UCSD-AML1 (cell line): Measurements from ENCODE around the gene PRMT7.

ENCODE experiments used
- DNase-seq: peaks from one replicate; lab custom pipeline; 2025; ENCODE audit not compliant: unreplicated experiment; lab: John Stamatoyannopoulos, UW

PRMT7 gene, protein sequence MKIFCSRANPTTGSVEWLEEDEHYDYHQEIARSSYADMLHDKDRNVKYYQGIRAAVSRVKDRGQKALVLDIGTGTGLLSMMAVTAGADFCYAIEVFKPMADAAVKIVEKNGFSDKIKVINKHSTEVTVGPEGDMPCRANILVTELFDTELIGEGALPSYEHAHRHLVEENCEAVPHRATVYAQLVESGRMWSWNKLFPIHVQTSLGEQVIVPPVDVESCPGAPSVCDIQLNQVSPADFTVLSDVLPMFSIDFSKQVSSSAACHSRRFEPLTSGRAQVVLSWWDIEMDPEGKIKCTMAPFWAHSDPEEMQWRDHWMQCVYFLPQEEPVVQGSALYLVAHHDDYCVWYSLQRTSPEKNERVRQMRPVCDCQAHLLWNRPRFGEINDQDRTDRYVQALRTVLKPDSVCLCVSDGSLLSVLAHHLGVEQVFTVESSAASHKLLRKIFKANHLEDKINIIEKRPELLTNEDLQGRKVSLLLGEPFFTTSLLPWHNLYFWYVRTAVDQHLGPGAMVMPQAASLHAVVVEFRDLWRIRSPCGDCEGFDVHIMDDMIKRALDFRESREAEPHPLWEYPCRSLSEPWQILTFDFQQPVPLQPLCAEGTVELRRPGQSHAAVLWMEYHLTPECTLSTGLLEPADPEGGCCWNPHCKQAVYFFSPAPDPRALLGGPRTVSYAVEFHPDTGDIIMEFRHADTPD

DNA sequence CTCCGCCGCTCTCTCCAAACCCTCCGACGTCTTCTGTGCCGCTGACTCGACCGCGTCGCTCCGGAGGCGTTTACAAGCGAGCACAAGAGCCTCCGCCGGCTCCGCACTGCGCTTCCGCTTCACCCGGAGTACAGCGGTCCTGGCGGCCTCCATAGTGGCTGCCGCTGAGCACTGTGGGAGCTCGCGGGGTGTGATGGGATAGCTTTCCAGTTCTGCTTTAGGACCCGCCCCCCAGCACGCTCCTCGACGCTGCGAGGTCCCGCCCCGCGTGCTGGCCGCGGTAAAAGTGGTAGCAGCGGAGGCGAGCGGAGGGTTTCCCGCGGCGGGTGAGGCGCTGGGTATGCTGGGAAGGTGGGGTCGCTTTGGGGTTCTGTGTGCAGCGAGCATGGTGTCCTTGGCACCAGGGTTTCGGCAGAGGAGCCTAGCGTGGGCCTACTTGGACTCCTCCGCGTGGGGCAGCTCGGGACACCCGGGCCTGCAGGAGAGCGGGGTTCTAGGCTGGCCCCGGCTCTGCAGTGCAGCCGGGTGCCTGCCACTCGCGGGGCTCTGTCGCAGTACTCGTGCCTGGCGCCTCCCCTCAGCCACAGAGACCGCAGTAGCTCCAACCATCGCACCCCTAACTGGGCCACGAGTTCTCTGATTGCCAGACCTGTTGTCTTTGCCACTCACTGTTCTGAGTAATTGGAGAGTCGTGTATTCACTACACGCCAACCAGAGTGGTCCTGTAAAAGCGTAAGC, at the start of gene PRMT7, which contains the start of gene SLC7A6OS:
Gene PRMT7, plus strand, starts transcription at position 246 of the 738 bp plus-strand sequence. CDS start 4,961 bp downstream, outside the sequence.
Gene SLC7A6OS, minus strand, starts transcription at position 173 of the 738 bp plus-strand sequence. Its CDS starts 20 bp downstream, at position 153.
- DNase-seq = peak; percentile 92

- DNase-seq = no peak
Measured at GRCh38 chr16:68263559-68264127, 47.2 kb upstream of the PRMT7 start.

GRCh38 chr16:68264128-68265077, 46.4 kb upstream of the PRMT7 start, which contains the start of gene SLC7A6:
Gene SLC7A6 (plus strand): TSS chr16:68264526. CDS start chr16:68274727, 10,201 bp downstream.
- peak; percentile 90 for DNase-seq

- DNase-seq = peak; percentile 41
Measured at GRCh38 chr16:68265078-68265920, 45.5 kb upstream of the PRMT7 start.

- no peak for DNase-seq
Measured at GRCh38 chr16:68267612-68268405, 43.0 kb upstream of the PRMT7 start.

DNA sequence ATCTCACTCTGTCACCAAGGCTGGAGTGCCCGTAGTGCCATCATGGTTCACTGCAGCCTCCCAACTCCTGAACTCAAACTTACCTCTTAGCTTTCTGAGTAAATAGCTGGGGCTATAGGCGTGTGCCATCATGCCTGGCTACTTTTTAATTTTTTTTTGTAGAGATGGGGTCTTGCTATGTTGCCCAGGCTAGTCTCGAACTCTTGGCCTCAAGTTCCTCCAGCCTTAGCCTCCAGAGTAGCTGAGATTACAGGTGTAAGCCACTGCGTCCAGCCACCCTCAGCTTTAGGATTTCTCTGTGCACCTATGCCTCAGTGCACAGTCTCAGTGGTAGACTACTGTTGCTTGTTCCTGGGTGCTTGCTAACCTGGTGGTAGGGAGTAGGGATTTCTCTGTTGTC, 41.0 kb upstream of the PRMT7 start:
- no peak for DNase-seq

GRCh38 chr16:68270353-68270752, 40.5 kb upstream of the PRMT7 start:
- no peak for DNase-seq

DNA sequence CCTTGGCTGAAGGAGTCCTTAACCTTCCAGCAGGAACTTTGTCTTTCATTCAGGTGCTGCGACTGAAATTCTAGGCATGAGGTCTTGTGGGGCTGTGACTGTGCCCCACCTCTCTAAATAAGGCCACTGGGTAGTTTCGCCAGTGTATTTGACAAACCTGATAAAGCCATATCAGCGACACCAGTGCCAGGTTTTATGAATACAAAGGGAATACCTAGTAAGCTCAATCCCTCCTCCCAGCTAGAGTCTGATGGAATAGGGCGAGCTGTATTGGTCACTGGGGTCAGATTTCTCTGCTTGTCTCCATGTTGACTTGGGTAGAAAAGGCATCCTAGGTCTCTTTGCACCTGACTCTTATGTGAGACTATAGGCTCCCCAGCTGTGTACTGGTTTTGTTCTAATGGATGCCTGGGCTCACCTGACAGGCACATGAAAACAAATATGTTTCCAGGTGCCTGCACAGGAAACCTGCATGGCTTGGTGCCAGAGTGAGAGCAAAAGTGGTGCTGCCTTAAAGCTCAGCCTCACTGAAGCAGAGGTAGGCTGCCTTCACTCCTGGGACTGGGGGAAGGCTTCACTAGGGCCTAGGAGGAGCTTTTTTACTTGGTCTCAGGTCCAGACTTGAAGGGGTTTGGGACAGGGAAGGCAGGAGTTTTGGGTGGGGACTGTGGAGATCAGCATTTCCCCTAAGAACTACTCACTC, 38.2 kb upstream of the PRMT7 start:
- DNase-seq = no peak

GRCh38 chr16:68273459-68273858, 37.4 kb upstream of the PRMT7 start:
- no peak for DNase-seq

DNA sequence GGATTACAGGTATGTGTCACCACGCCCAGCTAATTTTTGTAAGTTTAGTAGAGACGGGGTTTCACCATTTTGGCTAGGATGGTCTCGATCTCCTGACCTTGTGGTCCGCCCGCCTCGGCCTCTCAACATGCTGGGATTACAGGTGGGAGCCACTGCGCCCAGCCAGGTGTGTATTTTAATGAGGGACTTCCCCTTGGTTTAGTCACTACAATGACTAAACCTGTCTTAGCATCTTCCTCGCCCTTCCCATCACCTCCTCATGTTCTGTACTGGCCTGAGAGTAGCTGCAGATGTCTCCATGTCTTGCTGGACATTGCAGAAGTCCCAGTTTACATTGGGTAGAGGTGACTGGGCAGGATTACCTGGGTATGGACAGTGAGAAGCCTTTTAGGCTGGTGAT, 36.9 kb upstream of the PRMT7 start:
- no peak for DNase-seq

- no peak for DNase-seq
Measured at GRCh38 chr16:68274441-68274840, 36.4 kb upstream of the PRMT7 start.

DNA sequence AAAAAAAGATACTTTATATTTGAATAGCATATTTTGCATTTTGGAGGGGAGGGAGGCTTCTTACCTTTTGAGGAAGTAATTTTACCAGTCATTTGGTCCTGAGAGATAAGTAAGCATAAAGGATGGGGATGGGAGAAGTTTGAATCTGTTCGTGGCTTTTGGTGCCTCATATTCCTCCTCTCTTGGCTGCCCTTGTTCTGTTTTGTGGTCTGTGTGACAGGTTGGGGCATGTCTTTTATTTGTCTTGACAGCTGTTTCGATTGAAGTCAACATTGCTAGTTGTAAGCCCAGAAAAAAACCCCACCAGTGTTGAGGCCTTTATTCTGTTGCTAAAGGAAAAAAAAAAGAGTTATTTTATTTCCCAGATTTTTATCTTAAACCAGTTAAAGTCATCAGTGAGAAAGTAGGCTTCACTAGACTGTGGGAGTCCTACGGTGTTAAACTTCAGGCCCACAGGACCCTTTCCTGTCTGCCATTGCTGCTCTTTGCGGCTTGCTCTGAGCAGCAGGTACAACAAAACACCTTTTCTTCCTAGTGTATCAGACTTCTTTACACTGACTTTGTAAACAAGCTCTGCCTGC, 35.1 kb upstream of the PRMT7 start:
- no peak for DNase-seq

GRCh38 chr16:68276223-68276622, 34.6 kb upstream of the PRMT7 start:
- DNase-seq = no peak

GRCh38 chr16:68279726-68280558, 30.9 kb upstream of the PRMT7 start:
- no peak for DNase-seq

DNA sequence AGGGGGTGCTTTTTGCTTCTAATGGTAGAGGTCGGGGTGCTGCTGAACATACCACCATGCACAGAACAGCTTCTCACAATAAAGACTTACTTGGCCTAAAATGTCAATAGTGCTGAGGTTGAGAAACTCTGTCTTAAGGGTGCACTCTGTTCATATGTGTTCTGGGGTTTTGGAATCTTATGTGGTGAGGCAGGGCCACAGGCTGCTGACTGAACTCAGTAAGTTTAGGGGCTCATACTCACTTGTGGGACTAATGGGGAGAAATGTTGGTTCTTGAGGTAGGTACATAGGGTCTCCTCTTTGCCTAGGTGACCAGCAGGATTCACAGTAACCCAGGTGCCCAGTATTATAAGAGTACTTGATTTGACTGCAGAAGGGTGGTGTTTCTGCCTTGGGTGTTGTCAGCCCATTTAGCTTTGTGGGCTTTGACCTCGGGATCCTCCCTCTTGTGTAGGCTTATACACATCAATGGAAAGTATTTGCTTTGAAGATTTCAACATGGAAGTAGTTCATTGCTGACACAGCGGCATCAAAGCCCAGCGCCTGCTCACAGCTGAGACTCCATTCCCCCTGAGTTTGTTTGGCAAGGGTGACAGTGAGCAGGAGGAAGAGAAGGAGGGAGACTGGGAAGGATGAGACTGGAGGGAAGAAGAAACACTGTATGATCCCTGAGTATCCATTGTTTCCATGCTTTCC, 29.3 kb upstream of the PRMT7 start:
- DNase-seq = no peak

DNA sequence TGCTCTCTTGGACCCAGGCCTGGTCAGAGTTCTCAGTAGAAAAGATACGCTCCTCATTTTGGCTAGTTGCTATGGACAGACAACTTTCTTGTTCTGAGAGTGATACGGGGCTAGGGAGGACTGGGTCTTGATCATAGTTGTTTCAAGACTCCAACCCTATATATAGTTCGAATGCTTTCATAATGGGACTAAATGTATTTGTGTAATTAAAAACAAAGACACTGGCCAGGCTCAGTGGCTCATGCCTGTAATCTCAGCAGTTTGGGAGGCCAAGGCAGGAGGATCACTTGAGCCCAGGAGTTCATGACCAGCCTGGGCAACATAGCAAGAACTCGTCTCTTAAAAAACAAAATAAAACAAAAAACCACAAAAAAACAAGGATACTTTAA, 28.8 kb upstream of the PRMT7 start:
- no peak for DNase-seq
